GM12801 (cell line): ENCODE data around the gene NTHL1.

Source experiments
- CTCF ChIP-seq: IDR thresholded peaks from one replicate; pipeline ENCODE4 v1.5.1; 2011; ENCODE audit warnings: control low read depth; ENCODE audit not compliant: insufficient read length; ENCODE audit errors: extremely low read depth

The NTHL1 gene

DNA sequence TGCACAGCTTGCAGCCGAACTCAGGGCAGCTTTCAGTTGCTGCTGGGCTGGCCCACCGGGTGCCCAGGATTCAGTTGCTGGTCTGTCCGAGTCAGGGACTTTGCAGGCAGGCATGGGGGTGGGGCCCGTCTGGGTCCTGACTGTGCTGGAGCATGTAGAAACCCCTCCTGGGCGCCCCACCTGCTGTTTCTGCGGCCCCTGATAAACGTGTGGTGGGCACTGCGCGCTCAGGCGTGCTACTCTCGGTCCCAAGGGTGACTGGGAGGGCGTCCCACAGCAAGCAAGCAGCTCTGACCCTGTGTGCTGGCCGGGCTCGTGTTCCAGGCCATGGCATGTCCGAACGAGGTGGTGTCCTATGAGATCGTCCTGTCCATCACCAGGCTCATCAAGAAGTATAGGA is 12.7 kb upstream of the NTHL1 start:
- no peak for TF ChIP-seq CTCF

DNA sequence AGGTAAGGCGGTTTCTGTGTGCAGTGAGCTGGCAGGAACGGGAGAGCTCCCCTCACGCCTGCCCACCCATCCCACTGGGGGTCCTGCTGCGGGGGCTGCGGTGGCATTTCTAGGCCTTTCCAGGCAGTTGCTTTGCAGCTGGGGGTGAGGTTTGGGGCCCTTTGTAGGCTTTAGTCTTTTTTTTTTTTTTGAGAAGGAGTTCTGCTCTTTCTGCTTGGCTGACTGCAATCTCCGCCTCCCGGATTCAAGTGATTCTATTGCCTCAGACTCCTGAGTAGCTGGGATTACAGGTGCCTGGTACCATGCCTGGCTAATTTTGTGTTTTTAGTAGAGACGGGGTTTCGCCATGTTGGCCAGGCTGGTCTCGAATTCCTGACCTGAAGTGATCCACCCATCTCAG is 11.2 kb upstream of the NTHL1 start:
- TF ChIP-seq CTCF, result no peak

- TF ChIP-seq CTCF, result no peak
Measured at GRCh38 chr16:2058420-2058819, 10.8 kb upstream of the NTHL1 start.

DNA sequence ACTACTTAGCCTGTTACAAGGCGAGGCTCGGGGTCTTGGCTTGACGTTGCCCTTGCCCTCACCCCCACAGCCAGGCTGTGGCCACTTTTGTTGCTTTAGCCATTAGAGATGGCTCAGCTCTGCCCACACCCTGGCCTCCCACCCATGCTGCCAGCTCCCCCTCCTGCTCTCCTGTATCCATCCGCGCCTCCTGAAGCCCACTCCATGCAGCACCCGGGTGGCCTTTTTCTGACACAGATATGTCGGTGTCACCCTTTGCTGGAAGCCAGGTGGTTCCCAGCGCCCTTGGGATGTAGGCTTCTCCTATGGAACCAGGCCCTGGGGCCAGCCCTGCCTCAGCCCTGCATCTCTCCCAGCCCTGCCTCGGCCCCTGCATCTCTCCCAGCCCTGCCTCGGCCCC is 9.8 kb upstream of the NTHL1 start:
- TF ChIP-seq CTCF, result no peak

- no peak for TF ChIP-seq CTCF
Measured at GRCh38 chr16:2056681-2057407, 9.2 kb upstream of the NTHL1 start.

- TF ChIP-seq CTCF, result no peak
Measured at GRCh38 chr16:2056077-2056476, 8.4 kb upstream of the NTHL1 start.

DNA sequence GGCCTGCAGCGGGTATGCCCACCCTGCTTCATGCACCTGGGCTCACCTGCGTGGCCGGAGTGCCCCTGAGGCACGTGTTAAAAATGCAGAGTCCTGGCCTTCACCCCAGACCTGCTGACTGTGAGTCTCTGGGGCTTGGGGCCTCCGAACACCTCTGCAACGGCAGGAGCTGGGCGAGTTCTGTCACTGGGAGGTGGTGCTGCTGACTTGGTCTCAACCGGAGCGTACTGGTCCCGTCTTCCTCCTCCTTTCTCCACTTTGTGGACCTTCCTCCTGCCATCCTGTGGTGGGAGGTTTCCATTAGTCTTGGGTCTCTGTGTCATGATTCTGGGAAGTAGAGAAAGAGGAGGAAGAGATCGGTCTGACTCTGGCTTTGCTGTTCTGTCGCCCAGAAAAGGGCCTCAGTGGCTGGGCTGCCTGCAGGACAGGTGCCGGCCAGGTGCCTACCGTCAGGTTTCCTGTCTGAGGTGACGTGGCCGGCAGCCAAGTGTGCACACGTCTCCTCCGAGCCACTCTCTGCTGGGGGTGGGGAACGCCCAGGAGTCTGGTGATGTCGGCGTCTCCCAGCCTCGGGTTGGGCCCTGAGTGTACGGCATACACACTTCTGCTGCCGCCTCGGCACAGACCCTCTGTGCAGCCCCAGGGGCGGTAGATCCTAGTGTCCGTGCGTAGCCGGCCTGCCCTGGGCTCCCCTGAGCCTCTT is 7.1 kb upstream of the NTHL1 start:
- TF ChIP-seq CTCF, result no peak
